NCI-H1092 treated with DMSO at 0.1 percent for 48 hours (cell line): ENCODE measurements around the gene ATXN1.

ENCODE experiments used
- DNase-seq: peaks from one replicate; lab custom pipeline; 2025; lab: John Stamatoyannopoulos, UW

The ATXN1 gene

GRCh38 chr6:16437095-16437494 is 324.2 kb downstream of the ATXN1 start:
- DNase-seq: no peak

GRCh38 chr6:16436550-16436949 is 324.7 kb downstream of the ATXN1 start:
- no peak for DNase-seq

- no peak for DNase-seq
Measured at GRCh38 chr6:16434885-16435284, 326.4 kb downstream of the ATXN1 start.

- no peak for DNase-seq
Measured at GRCh38 chr6:16433338-16433890, 327.8 kb downstream of the ATXN1 start.

GRCh38 chr6:16432075-16433032 is 328.9 kb downstream of the ATXN1 start:
- DNase-seq: no peak

GRCh38 chr6:16431106-16431505 is 330.2 kb downstream of the ATXN1 start:
- no peak for DNase-seq

- DNase-seq: no peak
Measured at GRCh38 chr6:16430391-16431089, 330.7 kb downstream of the ATXN1 start.

GRCh38 chr6:16429669-16430068 is 331.6 kb downstream of the ATXN1 start:
- no peak for DNase-seq

- DNase-seq: no peak
Measured at GRCh38 chr6:16427124-16427523, 334.1 kb downstream of the ATXN1 start.

GRCh38 chr6:16425881-16426615 is 335.2 kb downstream of the ATXN1 start:
- DNase-seq: no peak

GRCh38 chr6:16421462-16421960 is 339.7 kb downstream of the ATXN1 start:
- no peak for DNase-seq

- no peak for DNase-seq
Measured at GRCh38 chr6:16420715-16421461, 340.4 kb downstream of the ATXN1 start.

GRCh38 chr6:16420337-16420714 is 340.9 kb downstream of the ATXN1 start:
- DNase-seq: no peak

- no peak for DNase-seq
Measured at GRCh38 chr6:16419636-16420336, 341.5 kb downstream of the ATXN1 start.

- DNase-seq: no peak
Measured at GRCh38 chr6:16418151-16418550, 343.1 kb downstream of the ATXN1 start.

GRCh38 chr6:16415677-16416076 is 345.6 kb downstream of the ATXN1 start:
- no peak for DNase-seq

- no peak for DNase-seq
Measured at GRCh38 chr6:16414205-16414604, 347.1 kb downstream of the ATXN1 start.

GRCh38 chr6:16413399-16413798 is 347.9 kb downstream of the ATXN1 start:
- DNase-seq: no peak

- DNase-seq: no peak
Measured at GRCh38 chr6:16412982-16413381, 348.3 kb downstream of the ATXN1 start.

GRCh38 chr6:16412171-16412570 is 349.1 kb downstream of the ATXN1 start:
- no peak for DNase-seq
